ENCODE results near the gene TENT5C. TPM values are rescaled to one million over a fixed set of nuclear protein-coding genes. Genes with fewer than 3 reads are reported as not detected.
A peak's percentile ranks its signal among the peaks of the same experiment; 100 is the strongest.

Gene TENT5C
- total and polyA plus RNA-seq, 9 of the 15 experiments (the other 6 are each of a cell fraction or from before 2014, with no cell fraction given) = 1.8 to 7.7 (median 4.0) TPM

DNA sequence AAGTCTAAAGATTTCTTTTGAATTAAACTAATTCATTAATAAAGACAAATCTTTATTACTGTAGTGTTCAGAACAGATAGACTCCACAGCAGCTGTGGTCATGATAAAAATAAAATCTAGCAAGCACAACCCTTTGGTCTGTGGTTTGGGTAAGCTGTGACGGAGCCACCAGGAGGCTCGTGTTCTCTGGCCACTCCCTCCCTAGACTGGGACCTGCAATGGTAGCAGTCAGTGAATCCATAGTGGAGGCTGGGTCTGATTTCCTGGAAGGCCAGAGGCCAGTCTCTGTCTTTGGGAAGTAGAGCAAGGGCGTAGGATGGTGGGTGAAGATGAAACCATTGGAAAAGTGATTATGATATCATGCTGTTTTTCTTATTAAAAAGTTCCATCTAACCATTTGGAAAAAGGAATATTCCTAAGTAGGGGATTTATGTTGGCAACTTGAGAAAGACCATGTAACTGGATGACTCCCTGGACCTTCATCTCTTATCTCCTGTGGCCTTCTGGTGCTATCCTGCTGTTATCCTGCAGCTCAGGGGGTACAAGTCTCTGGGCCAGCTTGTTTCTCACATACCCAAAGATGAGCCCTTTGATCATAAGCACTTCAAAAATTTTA lies 39.0 kb downstream of the TENT5C start (continued):
- TF ChIP-seq ILF3 (IDR thresholded peaks at IDR 0.05; ENCODE audit: borderline replicate concordance) (0 out of 2 replicates have a peak, but pooled peaks have one; percentile 62), ZNF175 (CRISPR knock-in tag; IDR thresholded peaks at IDR 0.05; ENCODE audit: low read depth) (peak; percentile 81), MBD2 (IDR thresholded peaks at IDR 0.05; ENCODE audit: borderline replicate concordance, low read depth) (no peak; the same call in none of the 2 replicates), BRD9 (IDR thresholded peaks at IDR 0.05; ENCODE audit: low read depth, partially characterized antibody) (peak; percentile 51), EHMT2 (IDR thresholded peaks at IDR 0.05) (peak; percentile 97), RBM34 (IDR thresholded peaks at IDR 0.05; ENCODE audit: borderline replicate concordance, insufficient read depth, low read length) (no peak), RBBP5 (IDR thresholded peaks at IDR 0.05; ENCODE audit: borderline replicate concordance, insufficient read depth, low read length, poor library complexity, severe bottlenecking) (peak; percentile 82), SMARCA5 (IDR thresholded peaks at IDR 0.05) (no peak), ILK (tag; IDR thresholded peaks at IDR 0.05; ENCODE audit: borderline replicate concordance, low read depth) (no peak)
- TF ChIP-seq, protein P1, sequence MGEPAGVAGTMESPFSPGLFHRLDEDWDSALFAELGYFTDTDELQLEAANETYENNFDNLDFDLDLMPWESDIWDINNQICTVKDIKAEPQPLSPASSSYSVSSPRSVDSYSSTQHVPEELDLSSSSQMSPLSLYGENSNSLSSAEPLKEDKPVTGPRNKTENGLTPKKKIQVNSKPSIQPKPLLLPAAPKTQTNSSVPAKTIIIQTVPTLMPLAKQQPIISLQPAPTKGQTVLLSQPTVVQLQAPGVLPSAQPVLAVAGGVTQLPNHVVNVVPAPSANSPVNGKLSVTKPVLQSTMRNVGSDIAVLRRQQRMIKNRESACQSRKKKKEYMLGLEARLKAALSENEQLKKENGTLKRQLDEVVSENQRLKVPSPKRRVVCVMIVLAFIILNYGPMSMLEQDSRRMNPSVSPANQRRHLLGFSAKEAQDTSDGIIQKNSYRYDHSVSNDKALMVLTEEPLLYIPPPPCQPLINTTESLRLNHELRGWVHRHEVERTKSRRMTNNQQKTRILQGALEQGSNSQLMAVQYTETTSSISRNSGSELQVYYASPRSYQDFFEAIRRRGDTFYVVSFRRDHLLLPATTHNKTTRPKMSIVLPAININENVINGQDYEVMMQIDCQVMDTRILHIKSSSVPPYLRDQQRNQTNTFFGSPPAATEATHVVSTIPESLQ (CRISPR knock-in tag; IDR thresholded peaks at IDR 0.05) = no peak
- TF ChIP-seq, protein P2, sequence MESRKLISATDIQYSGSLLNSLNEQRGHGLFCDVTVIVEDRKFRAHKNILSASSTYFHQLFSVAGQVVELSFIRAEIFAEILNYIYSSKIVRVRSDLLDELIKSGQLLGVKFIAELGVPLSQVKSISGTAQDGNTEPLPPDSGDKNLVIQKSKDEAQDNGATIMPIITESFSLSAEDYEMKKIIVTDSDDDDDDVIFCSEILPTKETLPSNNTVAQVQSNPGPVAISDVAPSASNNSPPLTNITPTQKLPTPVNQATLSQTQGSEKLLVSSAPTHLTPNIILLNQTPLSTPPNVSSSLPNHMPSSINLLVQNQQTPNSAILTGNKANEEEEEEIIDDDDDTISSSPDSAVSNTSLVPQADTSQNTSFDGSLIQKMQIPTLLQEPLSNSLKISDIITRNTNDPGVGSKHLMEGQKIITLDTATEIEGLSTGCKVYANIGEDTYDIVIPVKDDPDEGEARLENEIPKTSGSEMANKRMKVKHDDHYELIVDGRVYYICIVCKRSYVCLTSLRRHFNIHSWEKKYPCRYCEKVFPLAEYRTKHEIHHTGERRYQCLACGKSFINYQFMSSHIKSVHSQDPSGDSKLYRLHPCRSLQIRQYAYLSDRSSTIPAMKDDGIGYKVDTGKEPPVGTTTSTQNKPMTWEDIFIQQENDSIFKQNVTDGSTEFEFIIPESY (CRISPR knock-in tag; IDR thresholded peaks at IDR 0.05) = no peak
- TF ChIP-seq, protein P3, sequence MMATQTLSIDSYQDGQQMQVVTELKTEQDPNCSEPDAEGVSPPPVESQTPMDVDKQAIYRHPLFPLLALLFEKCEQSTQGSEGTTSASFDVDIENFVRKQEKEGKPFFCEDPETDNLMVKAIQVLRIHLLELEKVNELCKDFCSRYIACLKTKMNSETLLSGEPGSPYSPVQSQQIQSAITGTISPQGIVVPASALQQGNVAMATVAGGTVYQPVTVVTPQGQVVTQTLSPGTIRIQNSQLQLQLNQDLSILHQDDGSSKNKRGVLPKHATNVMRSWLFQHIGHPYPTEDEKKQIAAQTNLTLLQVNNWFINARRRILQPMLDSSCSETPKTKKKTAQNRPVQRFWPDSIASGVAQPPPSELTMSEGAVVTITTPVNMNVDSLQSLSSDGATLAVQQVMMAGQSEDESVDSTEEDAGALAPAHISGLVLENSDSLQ (IDR thresholded peaks at IDR 0.05) = no peak
- TF ChIP-seq, protein P4, sequence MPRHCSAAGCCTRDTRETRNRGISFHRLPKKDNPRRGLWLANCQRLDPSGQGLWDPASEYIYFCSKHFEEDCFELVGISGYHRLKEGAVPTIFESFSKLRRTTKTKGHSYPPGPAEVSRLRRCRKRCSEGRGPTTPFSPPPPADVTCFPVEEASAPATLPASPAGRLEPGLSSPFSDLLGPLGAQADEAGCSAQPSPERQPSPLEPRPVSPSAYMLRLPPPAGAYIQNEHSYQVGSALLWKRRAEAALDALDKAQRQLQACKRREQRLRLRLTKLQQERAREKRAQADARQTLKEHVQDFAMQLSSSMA (CRISPR knock-in tag; IDR thresholded peaks at IDR 0.05) = no peak
- TF ChIP-seq, protein P5, sequence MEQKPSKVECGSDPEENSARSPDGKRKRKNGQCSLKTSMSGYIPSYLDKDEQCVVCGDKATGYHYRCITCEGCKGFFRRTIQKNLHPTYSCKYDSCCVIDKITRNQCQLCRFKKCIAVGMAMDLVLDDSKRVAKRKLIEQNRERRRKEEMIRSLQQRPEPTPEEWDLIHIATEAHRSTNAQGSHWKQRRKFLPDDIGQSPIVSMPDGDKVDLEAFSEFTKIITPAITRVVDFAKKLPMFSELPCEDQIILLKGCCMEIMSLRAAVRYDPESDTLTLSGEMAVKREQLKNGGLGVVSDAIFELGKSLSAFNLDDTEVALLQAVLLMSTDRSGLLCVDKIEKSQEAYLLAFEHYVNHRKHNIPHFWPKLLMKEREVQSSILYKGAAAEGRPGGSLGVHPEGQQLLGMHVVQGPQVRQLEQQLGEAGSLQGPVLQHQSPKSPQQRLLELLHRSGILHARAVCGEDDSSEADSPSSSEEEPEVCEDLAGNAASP (IDR thresholded peaks at IDR 0.05) = no peak
- TF ChIP-seq, protein P6, sequence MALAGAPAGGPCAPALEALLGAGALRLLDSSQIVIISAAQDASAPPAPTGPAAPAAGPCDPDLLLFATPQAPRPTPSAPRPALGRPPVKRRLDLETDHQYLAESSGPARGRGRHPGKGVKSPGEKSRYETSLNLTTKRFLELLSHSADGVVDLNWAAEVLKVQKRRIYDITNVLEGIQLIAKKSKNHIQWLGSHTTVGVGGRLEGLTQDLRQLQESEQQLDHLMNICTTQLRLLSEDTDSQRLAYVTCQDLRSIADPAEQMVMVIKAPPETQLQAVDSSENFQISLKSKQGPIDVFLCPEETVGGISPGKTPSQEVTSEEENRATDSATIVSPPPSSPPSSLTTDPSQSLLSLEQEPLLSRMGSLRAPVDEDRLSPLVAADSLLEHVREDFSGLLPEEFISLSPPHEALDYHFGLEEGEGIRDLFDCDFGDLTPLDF (CRISPR knock-in tag; IDR thresholded peaks at IDR 0.05) = no peak
- TF ChIP-seq, protein P7, sequence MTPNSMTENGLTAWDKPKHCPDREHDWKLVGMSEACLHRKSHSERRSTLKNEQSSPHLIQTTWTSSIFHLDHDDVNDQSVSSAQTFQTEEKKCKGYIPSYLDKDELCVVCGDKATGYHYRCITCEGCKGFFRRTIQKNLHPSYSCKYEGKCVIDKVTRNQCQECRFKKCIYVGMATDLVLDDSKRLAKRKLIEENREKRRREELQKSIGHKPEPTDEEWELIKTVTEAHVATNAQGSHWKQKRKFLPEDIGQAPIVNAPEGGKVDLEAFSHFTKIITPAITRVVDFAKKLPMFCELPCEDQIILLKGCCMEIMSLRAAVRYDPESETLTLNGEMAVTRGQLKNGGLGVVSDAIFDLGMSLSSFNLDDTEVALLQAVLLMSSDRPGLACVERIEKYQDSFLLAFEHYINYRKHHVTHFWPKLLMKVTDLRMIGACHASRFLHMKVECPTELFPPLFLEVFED (CRISPR knock-in tag; conservative IDR thresholded peaks at IDR 0.05) = no peak

Data from K562 (cell line).